Trophoblast cell (in vitro differentiated cells and primary cell): Measurements from ENCODE around the gene SNAPC2.
A peak's percentile ranks its signal among the peaks of the same experiment; 100 is the strongest.

Experiments
- DNase-seq, 2 donors: peaks; one replicate each; pipeline ENCODE4 v3.0.0-alpha.2; 2016
- H2AFZ ChIP-seq: 2 replicates; pipeline ENCODE4 v1.6.1; 2013; ENCODE audit warnings: low read length, moderate library complexity, mild to moderate bottlenecking; ENCODE audit not compliant: insufficient read depth, poor library complexity
- H2AK5ac ChIP-seq: 2 replicates; pipeline ENCODE4 v1.6.1; 2013; ENCODE audit warnings: mild to moderate bottlenecking, low read length
- H2BK120ac ChIP-seq: 2 replicates; pipeline ENCODE4 v1.6.1; 2013; ENCODE audit warnings: low read length, mild to moderate bottlenecking, moderate library complexity; ENCODE audit not compliant: insufficient read depth, poor library complexity
- H2BK12ac ChIP-seq: 2 replicates; pipeline ENCODE4 v1.6.1; 2013; ENCODE audit warnings: mild to moderate bottlenecking, low read length, moderate library complexity
- H2BK5ac ChIP-seq: 2 replicates; pipeline ENCODE4 v1.6.1; 2013; ENCODE audit warnings: low read length, low read depth, moderate library complexity, mild to moderate bottlenecking; ENCODE audit not compliant: poor library complexity
- H3K14ac ChIP-seq: 2 replicates; pipeline ENCODE4 v1.6.1; 2013; ENCODE audit warnings: mild to moderate bottlenecking, low read length
- H3K18ac ChIP-seq: 2 replicates; pipeline ENCODE4 v1.6.1; 2013; ENCODE audit warnings: mild to moderate bottlenecking, low read length
- H3K23ac ChIP-seq: 2 replicates; pipeline ENCODE4 v1.6.1; 2013; ENCODE audit warnings: low read length
- H3K27ac ChIP-seq: 2 replicates; pipeline ENCODE4 v1.5.1; 2013; ENCODE audit warnings: low read depth, mild to moderate bottlenecking, inconsistent platforms, low read length, moderate library complexity
- H3K27me3 ChIP-seq: 2 replicates; pipeline ENCODE4 v1.6.1; 2013; ENCODE audit warnings: inconsistent platforms, mild to moderate bottlenecking, low read length, moderate library complexity; ENCODE audit not compliant: insufficient read depth
- H3K36me3 ChIP-seq, 2 experiments: 1 replicate in 1 of 2; 2 replicates in 1 of 2; pipeline ENCODE4 v1.6.1; 2013; ENCODE audit warnings: low read length in 2 of 2, mild to moderate bottlenecking in 2 of 2, moderate library complexity in 1 of 2; ENCODE audit not compliant: insufficient read depth in 2 of 2, control insufficient read depth in 1 of 2
- H3K4ac ChIP-seq: 2 replicates; pipeline ENCODE4 v1.6.1; 2013; ENCODE audit warnings: low read depth, mild to moderate bottlenecking, low read length, moderate library complexity
- H3K4me1 ChIP-seq, 2 experiments: 1 replicate in 1 of 2; 2 replicates in 1 of 2; pipeline ENCODE4 v1.6.1; 2013; ENCODE audit warnings: low read length in 2 of 2, mild to moderate bottlenecking in 2 of 2, moderate library complexity in 1 of 2; ENCODE audit not compliant: insufficient read depth in 2 of 2, control insufficient read depth in 1 of 2
- H3K4me2 ChIP-seq: 2 replicates; pipeline ENCODE4 v1.6.1; 2013; ENCODE audit warnings: inconsistent platforms, mild to moderate bottlenecking, low read length, moderate library complexity
- H3K4me3 ChIP-seq: 2 replicates; pipeline ENCODE4 v1.5.1; 2013; ENCODE audit warnings: mild to moderate bottlenecking, low read depth, low read length, inconsistent platforms
- H3K79me1 ChIP-seq: one replicate; pipeline ENCODE4 v1.6.1; 2013; ENCODE audit warnings: low read length
- H3K79me2 ChIP-seq: 2 replicates; pipeline ENCODE4 v1.6.1; 2013; ENCODE audit warnings: low read length, mild to moderate bottlenecking; ENCODE audit not compliant: control insufficient read depth, insufficient read depth, poor library complexity
- H3K9ac ChIP-seq: 2 replicates; pipeline ENCODE4 v1.6.1; 2013; ENCODE audit warnings: mild to moderate bottlenecking, low read length
- H3K9me3 ChIP-seq: 2 replicates; pipeline ENCODE4 v1.6.1; 2013; ENCODE audit warnings: low read depth, mild to moderate bottlenecking, control low read depth, inconsistent platforms, low read length; ENCODE audit not compliant: insufficient read depth
- H4K12ac ChIP-seq: 2 replicates; pipeline ENCODE4 v1.6.1; 2013; ENCODE audit warnings: low read depth, mild to moderate bottlenecking, low read length, moderate library complexity
- H4K8ac ChIP-seq: 2 replicates; pipeline ENCODE4 v1.6.1; 2013; ENCODE audit warnings: low read depth, mild to moderate bottlenecking, low read length, moderate library complexity
- H4K91ac ChIP-seq: one replicate; pipeline ENCODE4 v1.6.1; 2013; ENCODE audit warnings: low read depth, mild to moderate bottlenecking, low read length, moderate library complexity
- WGBS: extraction: QIAGEN DNeasy Blood & Tissue Kit; methylation state at CpG from one replicate; pipeline ENCODE4 v1.1.7; 2013; ENCODE audit warnings: missing lambda C conversion rate; ENCODE audit not compliant: insufficient read length, insufficient coverage; ENCODE audit errors: extremely low coverage; 5-methylcytosine and 5-hydroxymethylcytosine counted together

The SNAPC2 gene

GRCh38 chr19:7968796-7969554, 48.8 kb downstream of the SNAPC2 start:
- Histone ChIP-seq H2BK120ac (no peak overlapping the region), H3K18ac (no peak overlapping the region), H3K4me1 (peaks cover 4 to 11% of the 10 kb centered on the region in 2 experiments), H2AK5ac (no peak overlapping the region), H4K8ac (no peak overlapping the region), H3K4me2 (no peak overlapping the region), H4K12ac (no peak overlapping the region), H3K4ac (no peak overlapping the region), H2BK12ac (no peak overlapping the region), H3K9me3 (no peaks in the 10 kb centered on the region), H3K36me3 (peaks cover 68 to 69% of the 10 kb centered on the region in 2 experiments), H2BK5ac (no peak overlapping the region), H3K27me3 (no peaks in the 10 kb centered on the region), H3K23ac (no peak overlapping the region), H3K79me1 (peaks cover 4% of the 10 kb centered on the region), H4K91ac (no peak overlapping the region), H3K9ac (no peak overlapping the region), H3K4me3 (no peak overlapping the region), H3K27ac (no peak overlapping the region), H3K79me2 (no peaks in the 10 kb centered on the region), H3K14ac (no peak overlapping the region), H2AFZ (no peak overlapping the region)
- DNase-seq = peak in 1 of 2 donors; percentile 14
- no CpG with 5 or more reads among the region's 20 CpGs for WGBS

- peaks cover 4% of the 10 kb centered on the region for H3K79me1 ChIP-seq
Observed at GRCh38 chr19:7969555-7969939, 49.4 kb downstream of the SNAPC2 start.

GRCh38 chr19:7970716-7971448, 50.7 kb downstream of the SNAPC2 start:
- peaks cover 72 to 73% of the 10 kb centered on the region in 2 experiments for H3K36me3 ChIP-seq
- H2AFZ ChIP-seq = no peak overlapping the region
- H3K4me1 ChIP-seq = peaks cover under 1% of the 10 kb centered on the region in 2 experiments
- no peaks in the 10 kb centered on the region for H3K79me2 ChIP-seq
- peak; percentile 37 to 69 for DNase-seq
- H3K23ac ChIP-seq = no peak overlapping the region
- no peak overlapping the region for H3K9ac ChIP-seq
- H3K79me1 ChIP-seq = peaks cover under 1% of the 10 kb centered on the region
- H3K14ac ChIP-seq = no peak overlapping the region
- no peak overlapping the region for H3K4me2 ChIP-seq
- no peak overlapping the region for H2BK120ac ChIP-seq
- H3K9me3 ChIP-seq = no peaks in the 10 kb centered on the region
- H3K27me3 ChIP-seq = no peaks in the 10 kb centered on the region
- H4K91ac ChIP-seq = no peak overlapping the region
- no peak overlapping the region for H4K8ac ChIP-seq
- no peak overlapping the region for H2AK5ac ChIP-seq
- H3K4me3 ChIP-seq = peak overlapping the region; percentile 20
- H3K18ac ChIP-seq = no peak overlapping the region
- H2BK12ac ChIP-seq = no peak overlapping the region
- no peak overlapping the region for H3K27ac ChIP-seq
- WGBS = no CpG with 5 or more reads among the region's 12 CpGs
- no peak overlapping the region for H3K4ac ChIP-seq
- H2BK5ac ChIP-seq = no peak overlapping the region
- no peak overlapping the region for H4K12ac ChIP-seq

More at GRCh38 chr19:7969555-7969939, 49.4 kb downstream of the SNAPC2 start:
- Histone ChIP-seq H4K91ac (no peak overlapping the region), H4K8ac (no peak overlapping the region), H3K23ac (no peak overlapping the region), H3K9me3 (no peaks in the 10 kb centered on the region), H4K12ac (no peak overlapping the region), H3K36me3 (peaks cover 69% of the 10 kb centered on the region in 2 experiments), H3K79me2 (no peaks in the 10 kb centered on the region), H3K4me1 (peaks cover 4 to 11% of the 10 kb centered on the region in 2 experiments), H3K4me3 (no peak overlapping the region), H3K14ac (no peak overlapping the region), H2BK5ac (no peak overlapping the region), H2BK12ac (no peak overlapping the region), H3K4ac (no peak overlapping the region), H3K4me2 (no peak overlapping the region), H3K9ac (no peak overlapping the region), H2AFZ (no peak overlapping the region), H3K18ac (no peak overlapping the region), H2BK120ac (no peak overlapping the region), H3K27ac (no peak overlapping the region), H3K27me3 (no peaks in the 10 kb centered on the region), H2AK5ac (no peak overlapping the region)
- no peak for DNase-seq
- no CpG with 5 or more reads among the region's 11 CpGs for WGBS

GRCh38 chr19:7971553-7972520, 51.7 kb downstream of the SNAPC2 start:
- H3K23ac ChIP-seq = no peak overlapping the region
- no peak overlapping the region for H3K4me2 ChIP-seq
- peaks cover 72 to 73% of the 10 kb centered on the region in 2 experiments for H3K36me3 ChIP-seq

More at GRCh38 chr19:7971553-7972520, 51.7 kb downstream of the SNAPC2 start:
- Histone ChIP-seq H3K4me3 (no peak overlapping the region), H4K8ac (no peak overlapping the region), H2AK5ac (no peak overlapping the region), H3K27me3 (no peaks in the 10 kb centered on the region), H2BK5ac (no peak overlapping the region), H3K9me3 (no peaks in the 10 kb centered on the region), H2BK120ac (no peak overlapping the region), H3K79me2 (no peaks in the 10 kb centered on the region), H3K27ac (no peak overlapping the region), H3K14ac (no peak overlapping the region), H3K9ac (no peak overlapping the region), H4K91ac (no peak overlapping the region), H3K18ac (no peak overlapping the region), H3K4me1 (no peaks in the 10 kb centered on the region), H2AFZ (no peak overlapping the region), H3K4ac (no peak overlapping the region), H4K12ac (no peak overlapping the region), H3K79me1 (no peaks in the 10 kb centered on the region), H2BK12ac (no peak overlapping the region)
- no peak for DNase-seq
- WGBS = no CpG with 5 or more reads among the region's 35 CpGs
